GM12872 (cell line): ENCODE measurements around the gene NDUFS7.

Experiments
- CTCF ChIP-seq: IDR thresholded peaks from 3 replicates; pipeline ENCODE4 v1.5.1; 2011; ENCODE audit warnings: low read depth, mild to moderate bottlenecking, low read length, moderate library complexity; ENCODE audit not compliant: insufficient read depth

The NDUFS7 gene

GRCh38 chr19:1389033-1389940 lies 5.6 kb downstream of the NDUFS7 start:
- TF ChIP-seq CTCF = no peak

- no peak for TF ChIP-seq CTCF
Observed at GRCh38 chr19:1390890-1391423, 7.2 kb downstream of the NDUFS7 start.

- TF ChIP-seq CTCF = no peak
Observed at GRCh38 chr19:1392407-1392806, 8.7 kb downstream of the NDUFS7 start.

GRCh38 chr19:1392939-1393530 lies 9.3 kb downstream of the NDUFS7 start:
- TF ChIP-seq CTCF = no peak

- TF ChIP-seq CTCF = no peak
Observed at GRCh38 chr19:1393841-1394240, 10.1 kb downstream of the NDUFS7 start.

- TF ChIP-seq CTCF = no peak
Observed at GRCh38 chr19:1394252-1395193, 10.8 kb downstream of the NDUFS7 start.
